IgD-negative memory B cell (primary cell): Measurements from ENCODE around the gene APP. TPM values are rescaled to one million over a fixed set of nuclear protein-coding genes. Genes with fewer than 3 reads are reported as not detected.

Source experiments
- H3K27ac Mint-ChIP-seq, 3 donors: one replicate each; pipeline ENCODE4 v1.8.0; 2020 to 2022; ENCODE audit warnings: mild to moderate bottlenecking in 3 of 3, mixed read lengths in 3 of 3, moderate library complexity in 1 of 3
- H3K27me3 Mint-ChIP-seq: one replicate; pipeline ENCODE4 v1.8.0; 2021; ENCODE audit warnings: mixed read lengths
- H3K36me3 Mint-ChIP-seq: one replicate; pipeline ENCODE4 v1.8.0; 2020; ENCODE audit warnings: mild to moderate bottlenecking, mixed read lengths
- H3K4me1 Mint-ChIP-seq, 3 donors: one replicate each; pipeline ENCODE4 v1.8.0; 2020 to 2022; ENCODE audit warnings: mixed read lengths in 3 of 3, mild to moderate bottlenecking in 1 of 3
- H3K4me3 Mint-ChIP-seq, 4 donors: one replicate each; pipeline ENCODE4 v1.8.0; 2020 to 2022; ENCODE audit warnings: mild to moderate bottlenecking in 4 of 4, mixed read lengths in 4 of 4, moderate library complexity in 3 of 4
- H3K9me3 Mint-ChIP-seq, 3 donors: one replicate each; pipeline ENCODE4 v1.8.0; 2020 to 2021; ENCODE audit warnings: mixed read lengths in 3 of 3, mild to moderate bottlenecking in 1 of 3
- polyA plus RNA-seq: library from polyadenylated mRNA; unstranded; fragments of 300-500 nt; fragmentation: Illumina TruSeq; gene quantifications from one replicate; pipeline ENCODE4 v1.2.3, GENCODE V29; 2021

The APP gene
- polyA plus RNA-seq, 1 donor from 2014 or later = 12.5 TPM

DNA sequence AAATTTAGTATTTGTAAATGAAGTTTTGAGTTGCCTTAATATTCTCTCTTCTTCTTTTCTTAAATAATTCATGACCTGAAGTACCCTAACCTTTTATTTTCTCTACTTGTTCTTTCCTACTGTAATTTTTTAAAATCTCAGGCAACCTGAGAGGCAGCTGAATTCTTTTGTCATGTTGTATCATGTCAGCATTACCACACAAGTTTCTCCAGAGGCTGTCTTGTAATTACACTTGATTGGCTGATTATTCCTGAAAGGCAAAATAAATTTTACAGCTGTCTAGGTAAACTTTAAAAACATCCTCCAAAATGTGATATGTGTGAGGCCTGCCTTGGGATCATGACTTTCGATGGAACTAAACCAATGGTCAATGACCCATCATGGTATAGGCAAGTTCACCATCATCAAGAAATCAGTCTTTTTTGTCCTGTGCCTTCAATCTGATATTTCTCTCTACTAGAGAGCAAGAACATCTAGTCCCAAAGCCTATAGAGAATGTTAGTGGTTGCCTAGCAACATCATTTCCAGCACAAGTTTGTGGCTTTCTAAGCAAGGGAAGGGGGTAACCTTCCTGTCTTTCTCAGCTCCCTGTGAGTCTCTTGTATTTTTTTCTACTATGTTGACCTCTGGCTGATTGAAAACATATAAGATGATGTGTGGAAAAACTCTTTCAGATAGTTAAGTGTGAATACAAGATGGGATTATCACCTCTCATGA, 320.3 kb downstream of the APP start:
- Mint-ChIP-seq H3K36me3 (peaks cover 3% of the 10 kb centered on the region), H3K27ac (no peak overlapping the region), H3K9me3 (peaks cover 3 to 7% (median 5%) of the 10 kb centered on the region in 3 donors), H3K4me1 (peaks cover 0 to 2% (median 2%) of the 10 kb centered on the region in 3 donors), H3K27me3 (no peaks in the 10 kb centered on the region), H3K4me3 (no peak overlapping the region)

DNA sequence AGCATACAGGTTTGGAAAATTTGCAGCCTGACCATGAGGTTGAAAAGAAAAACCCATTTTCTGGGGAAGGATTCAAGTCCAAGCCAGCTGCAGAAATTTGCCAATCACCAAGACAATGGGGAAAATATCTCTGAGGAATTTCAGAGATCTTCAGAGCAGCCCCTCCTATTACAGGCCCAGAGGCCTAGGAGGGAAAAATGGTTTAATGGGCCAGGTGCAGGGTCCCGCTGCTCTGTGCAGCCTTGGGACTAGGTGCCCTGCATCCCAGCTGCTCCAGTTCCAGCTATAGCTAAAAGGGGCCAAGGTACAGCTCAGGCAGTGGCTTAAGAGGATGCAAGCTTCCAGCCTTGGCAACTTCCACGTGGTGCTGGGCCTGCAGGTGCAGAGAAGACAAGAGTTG, 322.3 kb downstream of the APP start:
- H3K36me3 Mint-ChIP-seq = peaks cover 3% of the 10 kb centered on the region
- peaks cover 9% of the 10 kb centered on the region for H3K27me3 Mint-ChIP-seq
- peaks cover 0 to 2% (median 2%) of the 10 kb centered on the region in 3 donors for H3K4me1 Mint-ChIP-seq
- H3K27ac Mint-ChIP-seq = no peak overlapping the region
- H3K4me3 Mint-ChIP-seq = no peak overlapping the region
- H3K9me3 Mint-ChIP-seq = peaks cover 3 to 7% (median 5%) of the 10 kb centered on the region in 3 donors

GRCh38 chr21:25845729-25846256, 324.8 kb downstream of the APP start:
- Mint-ChIP-seq H3K4me3 (no peak overlapping the region), H3K27me3 (peaks cover 16% of the 10 kb centered on the region), H3K27ac (no peak overlapping the region), H3K36me3 (peaks cover 3% of the 10 kb centered on the region), H3K4me1 (peaks cover 0 to 2% (median 2%) of the 10 kb centered on the region in 3 donors), H3K9me3 (peaks cover 3 to 7% (median 5%) of the 10 kb centered on the region in 3 donors)

- peaks cover 0 to 2% (median 2%) of the 10 kb centered on the region in 3 donors for H3K4me1 Mint-ChIP-seq
- peaks cover 25% of the 10 kb centered on the region for H3K27me3 Mint-ChIP-seq
- H3K9me3 Mint-ChIP-seq = peaks cover 9 to 14% (median 10%) of the 10 kb centered on the region in 3 donors
- H3K4me3 Mint-ChIP-seq = no peak overlapping the region
- H3K27ac Mint-ChIP-seq = no peak overlapping the region
- peaks cover 3% of the 10 kb centered on the region for H3K36me3 Mint-ChIP-seq
These were observed 327.6 kb downstream of the APP start for GRCh38 chr21:25842925-25843324.

DNA sequence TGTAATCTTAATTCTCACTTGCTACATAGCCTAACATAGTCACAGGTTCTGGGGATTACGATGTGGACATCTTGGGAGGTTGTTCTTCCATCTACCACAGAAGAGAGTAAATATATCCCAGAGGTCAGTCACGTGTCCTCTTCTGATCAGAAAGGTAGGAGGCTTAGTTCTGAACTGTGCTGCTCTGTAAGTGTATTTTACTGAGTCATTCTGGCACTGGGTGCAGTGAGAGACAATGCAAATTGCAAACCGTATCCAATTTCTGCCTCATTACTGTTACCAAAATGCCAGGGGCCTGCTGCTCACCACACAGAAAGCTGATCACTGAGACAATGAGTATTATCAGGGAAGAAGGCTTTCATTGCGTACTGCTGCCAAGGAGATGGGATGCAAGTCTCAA, 331.8 kb downstream of the APP start:
- no peak overlapping the region for H3K27ac Mint-ChIP-seq

DNA sequence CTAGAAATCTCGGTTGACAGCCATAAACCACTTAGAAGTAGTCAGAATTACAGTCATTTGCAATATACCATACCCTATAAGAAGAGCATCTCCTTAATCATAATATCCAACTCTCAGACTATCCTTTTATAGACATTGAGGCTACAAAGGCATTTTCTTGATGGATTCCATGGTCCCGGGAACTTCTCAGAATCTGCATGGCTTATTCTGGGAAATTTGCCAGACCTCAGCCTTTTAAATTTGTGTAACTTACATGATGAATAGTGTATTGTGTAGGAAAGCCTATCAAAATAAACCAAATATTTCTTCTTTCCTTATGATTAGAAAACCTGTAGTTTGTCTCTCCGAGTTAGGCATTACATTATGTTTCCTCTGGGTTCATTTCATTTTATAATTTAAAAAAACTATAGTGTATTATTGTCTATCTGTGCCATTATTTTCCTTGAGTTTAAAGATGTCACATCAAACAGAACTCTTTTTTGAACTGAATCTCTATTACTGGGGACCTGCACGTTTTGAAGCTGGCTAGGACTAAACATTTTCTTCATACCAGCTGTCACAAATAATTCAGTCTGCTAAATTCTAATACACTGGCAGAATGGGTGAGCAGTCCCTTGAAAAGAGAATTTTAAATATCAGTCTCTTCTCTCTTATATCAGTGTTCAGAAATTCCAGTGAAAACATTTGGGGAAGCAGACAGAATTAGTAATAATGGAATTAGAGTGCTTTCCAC, 332.9 kb downstream of the APP start:
- Mint-ChIP-seq H3K27ac (no peak overlapping the region), H3K4me1 (no peaks in the 10 kb centered on the region), H3K4me3 (no peak overlapping the region), H3K9me3 (peaks cover 12 to 20% (median 16%) of the 10 kb centered on the region in 3 donors), H3K27me3 (peaks cover 19% of the 10 kb centered on the region), H3K36me3 (peaks cover 1% of the 10 kb centered on the region)

More for the DNA sequence above, 331.8 kb downstream of the APP start:
- Mint-ChIP-seq H3K9me3 (peaks cover 5 to 11% (median 9%) of the 10 kb centered on the region in 3 donors), H3K27me3 (peaks cover 17% of the 10 kb centered on the region), H3K36me3 (no peaks in the 10 kb centered on the region), H3K4me1 (no peaks in the 10 kb centered on the region), H3K4me3 (no peak overlapping the region)

DNA sequence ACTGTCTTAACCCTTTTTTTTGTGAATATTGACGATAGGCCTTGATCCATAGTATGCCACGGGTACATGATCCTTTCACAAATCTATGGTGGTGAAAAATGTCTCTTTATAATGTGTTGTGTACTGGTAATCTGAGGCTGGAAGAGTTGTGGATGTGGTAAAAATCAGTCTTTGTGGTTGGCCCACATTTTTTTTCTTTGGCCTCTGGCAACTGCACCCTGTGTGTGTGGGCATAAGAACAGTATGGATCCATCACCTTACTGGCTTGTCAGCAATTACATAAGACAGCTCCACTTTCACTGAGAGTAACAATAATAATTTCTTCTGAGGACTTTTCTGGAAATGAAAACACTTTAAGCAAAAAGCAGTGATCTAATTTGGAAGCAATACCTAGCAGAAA, 334.2 kb downstream of the APP start:
- peaks cover 18% of the 10 kb centered on the region for H3K27me3 Mint-ChIP-seq
- H3K36me3 Mint-ChIP-seq = peaks cover 1% of the 10 kb centered on the region
- H3K4me3 Mint-ChIP-seq = no peak overlapping the region
- no peaks in the 10 kb centered on the region for H3K4me1 Mint-ChIP-seq
- peaks cover 12 to 21% (median 16%) of the 10 kb centered on the region in 3 donors for H3K9me3 Mint-ChIP-seq
- H3K27ac Mint-ChIP-seq = no peak overlapping the region

DNA sequence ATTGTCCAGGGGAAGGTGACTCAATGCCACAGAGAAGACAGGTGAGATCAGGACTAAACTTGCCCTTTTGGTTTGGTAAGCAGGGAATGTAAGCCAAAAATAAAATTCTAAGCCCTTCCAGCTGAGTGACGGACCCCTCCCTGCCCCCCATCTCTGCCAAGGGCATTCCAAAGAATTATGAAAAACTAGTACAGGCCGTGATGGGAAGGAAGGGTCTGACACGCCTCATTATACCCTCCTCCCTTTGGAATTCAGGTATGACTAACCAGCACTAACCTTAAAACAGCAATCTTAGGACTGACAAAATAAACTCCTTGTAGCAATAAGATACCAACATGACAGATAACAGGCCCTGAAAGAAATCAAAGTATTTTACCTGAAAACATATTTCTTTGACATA, 336.2 kb downstream of the APP start:
- H3K27me3 Mint-ChIP-seq = peaks cover 9% of the 10 kb centered on the region
- H3K4me3 Mint-ChIP-seq = no peak overlapping the region
- H3K9me3 Mint-ChIP-seq = peaks cover 7 to 11% (median 7%) of the 10 kb centered on the region in 3 donors
- H3K4me1 Mint-ChIP-seq = no peaks in the 10 kb centered on the region
- H3K36me3 Mint-ChIP-seq = peaks cover 1% of the 10 kb centered on the region
- H3K27ac Mint-ChIP-seq = no peak overlapping the region

DNA sequence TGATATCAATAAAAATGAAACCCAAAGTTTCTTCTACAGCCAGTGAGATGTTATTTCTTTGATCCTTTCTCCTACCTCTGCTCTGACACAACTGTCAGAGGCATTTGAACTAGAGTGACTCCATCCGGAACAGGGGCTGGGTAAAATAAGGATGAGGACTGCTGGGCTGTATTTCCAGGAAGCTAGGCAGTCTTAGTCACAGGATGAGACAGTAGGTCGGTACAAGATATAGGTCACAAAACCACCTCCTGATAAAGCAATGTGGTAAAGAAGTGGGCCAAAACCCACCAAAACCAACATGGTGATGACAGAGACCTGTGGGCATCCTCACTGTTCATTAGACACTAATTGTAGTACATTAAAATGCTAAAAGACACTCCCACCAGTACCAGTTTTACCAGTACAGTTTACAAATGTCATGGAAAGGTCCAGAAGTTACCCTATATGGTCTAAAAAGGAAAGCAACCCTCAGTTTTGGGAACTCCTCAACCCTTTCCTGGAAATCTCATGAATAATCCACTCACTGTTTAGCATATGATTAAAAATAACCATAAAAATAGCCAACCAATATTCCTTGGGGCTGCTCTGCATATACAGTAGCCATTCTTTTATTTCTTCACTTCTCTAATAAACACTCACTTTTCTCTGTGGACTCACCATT, 339.1 kb downstream of the APP start:
- Mint-ChIP-seq H3K4me1 (no peaks in the 10 kb centered on the region), H3K27ac (no peak overlapping the region), H3K9me3 (peaks cover 4 to 11% (median 7%) of the 10 kb centered on the region in 3 donors), H3K36me3 (peaks cover 1% of the 10 kb centered on the region), H3K27me3 (peaks cover 9% of the 10 kb centered on the region), H3K4me3 (no peak overlapping the region)
